Thyroid gland (tissue), 4 donors: ENCODE results near the gene TM9SF4.

Source experiments
- POLR2A ChIP-seq, 2 donors: fragments of 450-650 bp; IDR thresholded peaks; one replicate each; pipeline ENCODE4 v1.6.1; 2017; ENCODE audit warnings: antibody characterized with exemption in 2 of 2, mild to moderate bottlenecking in 2 of 2, moderate library complexity in 1 of 2
- TF ChIP-seq, protein P1 (sequence below), 6 experiments: fragments of 200-600 bp in 3 of 6; fragments of 450-650 bp in 3 of 6; sonication (generic) in 3 of 6; IDR thresholded peaks; one replicate each; pipeline ENCODE4 v1.5.1; 2016 to 2019; ENCODE audit warnings: antibody characterized with exemption in 6 of 6, mild to moderate bottlenecking in 2 of 6, inconsistent platforms in 1 of 6, moderate library complexity in 1 of 6

DNA sequence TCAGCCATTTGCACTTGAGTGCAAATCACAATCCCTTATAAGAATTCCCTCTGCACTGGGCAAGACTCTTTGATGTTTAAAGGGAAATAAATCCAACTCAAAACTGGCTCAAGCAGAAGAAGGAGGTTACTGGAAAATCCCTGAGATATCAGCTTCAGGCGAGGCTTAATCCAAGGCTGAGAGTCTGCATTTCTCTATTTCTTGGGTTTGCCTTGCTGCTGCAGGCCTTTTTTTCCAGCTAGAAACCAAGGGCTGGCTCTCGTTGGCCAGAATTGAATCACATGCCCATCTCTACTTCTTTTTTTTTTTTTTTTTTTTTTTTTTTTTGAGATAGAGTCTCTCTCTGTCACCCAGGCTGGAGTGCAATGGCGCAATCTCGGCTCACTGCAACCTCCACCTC, 45.8 kb upstream of the TM9SF4 start:
- TF ChIP-seq, protein P1, sequence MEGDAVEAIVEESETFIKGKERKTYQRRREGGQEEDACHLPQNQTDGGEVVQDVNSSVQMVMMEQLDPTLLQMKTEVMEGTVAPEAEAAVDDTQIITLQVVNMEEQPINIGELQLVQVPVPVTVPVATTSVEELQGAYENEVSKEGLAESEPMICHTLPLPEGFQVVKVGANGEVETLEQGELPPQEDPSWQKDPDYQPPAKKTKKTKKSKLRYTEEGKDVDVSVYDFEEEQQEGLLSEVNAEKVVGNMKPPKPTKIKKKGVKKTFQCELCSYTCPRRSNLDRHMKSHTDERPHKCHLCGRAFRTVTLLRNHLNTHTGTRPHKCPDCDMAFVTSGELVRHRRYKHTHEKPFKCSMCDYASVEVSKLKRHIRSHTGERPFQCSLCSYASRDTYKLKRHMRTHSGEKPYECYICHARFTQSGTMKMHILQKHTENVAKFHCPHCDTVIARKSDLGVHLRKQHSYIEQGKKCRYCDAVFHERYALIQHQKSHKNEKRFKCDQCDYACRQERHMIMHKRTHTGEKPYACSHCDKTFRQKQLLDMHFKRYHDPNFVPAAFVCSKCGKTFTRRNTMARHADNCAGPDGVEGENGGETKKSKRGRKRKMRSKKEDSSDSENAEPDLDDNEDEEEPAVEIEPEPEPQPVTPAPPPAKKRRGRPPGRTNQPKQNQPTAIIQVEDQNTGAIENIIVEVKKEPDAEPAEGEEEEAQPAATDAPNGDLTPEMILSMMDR (IDR thresholded peaks at IDR 0.05): no peak
- TF ChIP-seq POLR2A (IDR thresholded peaks at IDR 0.05): no peak
